Coronary artery (tissue), 2 donors: Measurements from ENCODE around the gene ATE1.
A peak's percentile ranks its signal among the peaks of the same experiment; 100 is the strongest.

Experiments used
- DNase-seq: peaks from one replicate; pipeline ENCODE4 v3.0.0-alpha.2; 2017; ENCODE audit warnings: low spot score
- H3K27ac ChIP-seq, 2 donors: fragments of 200-600 bp; sonication (generic); one replicate each; pipeline ENCODE4 v1.5.1; 2016 to 2019
- H3K4me3 ChIP-seq: fragments of 200-600 bp; sonication (generic); 2 replicates; pipeline ENCODE4 v1.5.1; 2016; ENCODE audit warnings: mild to moderate bottlenecking, moderate library complexity
- CTCF ChIP-seq: fragments of 200-600 bp; sonication (generic); IDR thresholded peaks from one replicate; pipeline ENCODE4 v1.5.1; 2019; ENCODE audit warnings: antibody characterized with exemption

ATE1 gene

GRCh38 chr10:121914661-121915060, 13.2 kb downstream of the ATE1 start:
- no peak overlapping the region for H3K4me3 ChIP-seq
- no peak overlapping the region for H3K27ac ChIP-seq
- no peak for DNase-seq
- no peak for TF ChIP-seq CTCF

GRCh38 chr10:121911421-121911697, 16.5 kb downstream of the ATE1 start:
- H3K27ac ChIP-seq = no peak overlapping the region
- H3K4me3 ChIP-seq = no peak overlapping the region
- DNase-seq = no peak
- no peak for TF ChIP-seq CTCF

- DNase-seq = no peak
- no peak for TF ChIP-seq CTCF
- H3K27ac ChIP-seq = no peak overlapping the region
- H3K4me3 ChIP-seq = no peak overlapping the region
Measured at GRCh38 chr10:121910673-121911420, 17.0 kb downstream of the ATE1 start.

GRCh38 chr10:121904888-121905287, 22.9 kb downstream of the ATE1 start:
- H3K4me3 ChIP-seq = no peak overlapping the region
- DNase-seq = no peak
- H3K27ac ChIP-seq = no peak overlapping the region
- no peak for TF ChIP-seq CTCF

GRCh38 chr10:121900443-121901174, 27.2 kb downstream of the ATE1 start:
- H3K4me3 ChIP-seq = no peak overlapping the region
- peak; percentile 47 for TF ChIP-seq CTCF
- DNase-seq = no peak
- no peak overlapping the region for H3K27ac ChIP-seq

- H3K4me3 ChIP-seq = no peak overlapping the region
- no peak for TF ChIP-seq CTCF
- no peak for DNase-seq
- no peak overlapping the region for H3K27ac ChIP-seq
Measured at GRCh38 chr10:121899727-121900126, 28.1 kb downstream of the ATE1 start.

GRCh38 chr10:121891103-121891502, 36.7 kb downstream of the ATE1 start:
- Histone ChIP-seq H3K4me3 (no peak overlapping the region), H3K27ac (no peak overlapping the region)
- DNase-seq = no peak
- no peak for TF ChIP-seq CTCF
